Measurements from ENCODE around the gene KIRREL3.

The KIRREL3 gene

GRCh38 chr11:126658306-126659056 lies 342.1 kb downstream of the KIRREL3 start:
- DNase-seq: no peak

- DNase-seq: no peak
Observed at GRCh38 chr11:126655807-126656128, 344.8 kb downstream of the KIRREL3 start.

GRCh38 chr11:126654886-126655806 lies 345.4 kb downstream of the KIRREL3 start:
- DNase-seq: peak; percentile 48

GRCh38 chr11:126653040-126653439 lies 347.5 kb downstream of the KIRREL3 start:
- DNase-seq: no peak

GRCh38 chr11:126647735-126648134 lies 352.8 kb downstream of the KIRREL3 start:
- DNase-seq: no peak

GRCh38 chr11:126646701-126647557 lies 353.6 kb downstream of the KIRREL3 start:
- no peak for DNase-seq

- DNase-seq: no peak
Observed at GRCh38 chr11:126645186-126645585, 355.4 kb downstream of the KIRREL3 start.

GRCh38 chr11:126640186-126640585 lies 360.4 kb downstream of the KIRREL3 start:
- DNase-seq: no peak

- no peak for DNase-seq
Observed at GRCh38 chr11:126639692-126640091, 360.9 kb downstream of the KIRREL3 start.

GRCh38 chr11:126638648-126639047 lies 361.9 kb downstream of the KIRREL3 start:
- no peak for DNase-seq

- no peak for DNase-seq
Observed at GRCh38 chr11:126637795-126638175, 362.8 kb downstream of the KIRREL3 start.

- DNase-seq: no peak
Observed at GRCh38 chr11:126636911-126637794, 363.4 kb downstream of the KIRREL3 start.

- no peak for DNase-seq
Observed at GRCh38 chr11:126635511-126635910, 365.1 kb downstream of the KIRREL3 start.

- DNase-seq: no peak
Observed at GRCh38 chr11:126634963-126635362, 365.6 kb downstream of the KIRREL3 start.

- no peak for DNase-seq
Observed at GRCh38 chr11:126633330-126633729, 367.2 kb downstream of the KIRREL3 start.

GRCh38 chr11:126630893-126631798 lies 369.4 kb downstream of the KIRREL3 start:
- no peak for DNase-seq

- DNase-seq: no peak
Observed at GRCh38 chr11:126630488-126630887, 370.1 kb downstream of the KIRREL3 start.

- DNase-seq: peak; percentile 90
Observed at GRCh38 chr11:126628790-126629621, 371.6 kb downstream of the KIRREL3 start.

- no peak for DNase-seq
Observed at GRCh38 chr11:126628450-126628789, 372.1 kb downstream of the KIRREL3 start.

GRCh38 chr11:126627421-126627820 lies 373.1 kb downstream of the KIRREL3 start:
- no peak for DNase-seq
